RWPE2 (cell line): ENCODE results near the gene RPS6KA2.

Experiments
- ATAC-seq: fragments of 200-7000 bp; cut with Tn5 transposase; 3 replicates; pipeline ENCODE4 v1.9.1; 2021; ENCODE audit warnings: low read depth
- DNase-seq: peaks from one replicate; pipeline ENCODE4 v3.0.0-alpha.2; 2020; ENCODE audit warnings: low spot score
- H3K27ac ChIP-seq: fragments of 450-650 bp; 2 replicates; pipeline ENCODE4 v1.5.1; 2017; ENCODE audit warnings: mild to moderate bottlenecking; ENCODE audit not compliant: poor library complexity, severe bottlenecking
- H3K27me3 ChIP-seq: fragments of 250-450 bp; sonication (Bioruptor Pico); 2 replicates; pipeline ENCODE4 v1.5.1; 2021; ENCODE audit warnings: mild to moderate bottlenecking, moderate library complexity; ENCODE audit not compliant: insufficient read depth, poor library complexity, severe bottlenecking
- H3K36me3 ChIP-seq: fragments of 250-450 bp; sonication (Bioruptor Pico); 2 replicates; pipeline ENCODE4 v1.5.1; 2020; ENCODE audit warnings: low read depth, mild to moderate bottlenecking, moderate library complexity
- H3K4me1 ChIP-seq: fragments of 250-450 bp; sonication (Bioruptor Pico); 2 replicates; pipeline ENCODE4 v1.5.1; 2021; ENCODE audit warnings: mild to moderate bottlenecking, moderate library complexity; ENCODE audit not compliant: insufficient read depth, poor library complexity, severe bottlenecking
- H3K4me3 ChIP-seq: fragments of 250-450 bp; sonication (Bioruptor Pico); 2 replicates; pipeline ENCODE4 v1.5.1; 2021; ENCODE audit warnings: mild to moderate bottlenecking, moderate library complexity; ENCODE audit not compliant: severe bottlenecking
- H3K9me3 ChIP-seq: fragments of 250-450 bp; sonication (Bioruptor Pico); 2 replicates; pipeline ENCODE4 v1.5.1; 2021; ENCODE audit warnings: mild to moderate bottlenecking, moderate library complexity; ENCODE audit not compliant: severe bottlenecking
- CTCF ChIP-seq: fragments of 450-650 bp; IDR thresholded peaks from one replicate; pipeline ENCODE4 v1.5.1; 2017; ENCODE audit warnings: mild to moderate bottlenecking, moderate library complexity; ENCODE audit not compliant: poor library complexity, severe bottlenecking

The RPS6KA2 gene

DNA sequence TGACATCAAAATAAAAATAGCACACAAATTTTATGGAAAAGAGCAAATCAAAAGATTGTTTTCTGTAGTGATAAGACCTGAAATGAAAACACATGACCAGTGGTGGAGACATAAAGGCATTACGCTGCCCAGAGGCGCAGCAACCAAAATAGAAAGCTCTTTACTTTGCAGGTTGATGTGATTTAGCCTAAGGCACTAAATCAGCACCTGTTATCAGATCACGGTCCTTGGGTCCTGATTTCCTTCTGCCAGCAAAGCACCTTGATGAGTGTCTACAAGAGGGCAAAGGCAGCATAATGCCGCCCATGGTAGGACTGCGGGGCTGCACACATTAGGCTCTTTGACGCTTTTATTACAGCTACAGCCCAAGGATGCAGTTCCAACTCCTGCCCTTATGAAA, 21.3 kb downstream of the RPS6KA2 start:
- Histone ChIP-seq H3K4me3 (no peak overlapping the region), H3K4me1 (no peaks in the 10 kb centered on the region), H3K27ac (no peak overlapping the region), H3K36me3 (0 out of 2 replicates have a peak, but pooled peaks cover 3% of the 10 kb centered on the region), H3K9me3 (no peaks in the 10 kb centered on the region), H3K27me3 (no peaks in the 10 kb centered on the region)
- no peak for DNase-seq
- ATAC-seq = no peak
- no peak for TF ChIP-seq CTCF

DNA sequence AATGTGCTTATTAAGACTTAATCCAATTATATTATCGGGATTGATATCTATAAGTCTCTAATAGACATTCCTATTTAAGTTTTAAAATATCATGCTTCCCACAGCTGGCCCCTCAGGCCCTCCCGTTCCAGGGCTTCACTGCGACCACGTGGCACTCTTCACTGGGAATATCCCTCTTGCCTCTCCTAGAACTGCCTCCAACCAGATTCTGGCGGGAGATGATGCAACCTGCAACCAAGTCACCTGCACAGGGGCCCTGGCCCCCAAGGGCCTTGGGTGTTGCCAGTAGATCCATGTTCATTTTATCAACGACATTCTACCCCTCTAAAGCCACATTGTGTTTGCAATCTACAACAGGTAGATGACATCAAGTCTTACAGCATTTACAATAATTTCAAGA, 22.1 kb downstream of the RPS6KA2 start:
- ATAC-seq = no peak
- no peak for TF ChIP-seq CTCF
- H3K4me1 ChIP-seq = no peaks in the 10 kb centered on the region

GRCh38 chr6:166604328-166604727, 22.7 kb downstream of the RPS6KA2 start:
- no peak for TF ChIP-seq CTCF
- no peaks in the 10 kb centered on the region for H3K9me3 ChIP-seq
- no peaks in the 10 kb centered on the region for H3K4me1 ChIP-seq
- no peaks in the 10 kb centered on the region for H3K27me3 ChIP-seq
- no peak overlapping the region for H3K4me3 ChIP-seq
- no peak overlapping the region for H3K27ac ChIP-seq
- DNase-seq (no peak), ATAC-seq (no peak)
- no peaks in the 10 kb centered on the region for H3K36me3 ChIP-seq

More for the DNA sequence above, 22.1 kb downstream of the RPS6KA2 start:
- no peak for DNase-seq
- Histone ChIP-seq H3K27ac (no peak overlapping the region), H3K9me3 (no peaks in the 10 kb centered on the region), H3K4me3 (no peak overlapping the region), H3K27me3 (no peaks in the 10 kb centered on the region), H3K36me3 (0 out of 2 replicates have a peak, but pooled peaks cover 2% of the 10 kb centered on the region)

DNA sequence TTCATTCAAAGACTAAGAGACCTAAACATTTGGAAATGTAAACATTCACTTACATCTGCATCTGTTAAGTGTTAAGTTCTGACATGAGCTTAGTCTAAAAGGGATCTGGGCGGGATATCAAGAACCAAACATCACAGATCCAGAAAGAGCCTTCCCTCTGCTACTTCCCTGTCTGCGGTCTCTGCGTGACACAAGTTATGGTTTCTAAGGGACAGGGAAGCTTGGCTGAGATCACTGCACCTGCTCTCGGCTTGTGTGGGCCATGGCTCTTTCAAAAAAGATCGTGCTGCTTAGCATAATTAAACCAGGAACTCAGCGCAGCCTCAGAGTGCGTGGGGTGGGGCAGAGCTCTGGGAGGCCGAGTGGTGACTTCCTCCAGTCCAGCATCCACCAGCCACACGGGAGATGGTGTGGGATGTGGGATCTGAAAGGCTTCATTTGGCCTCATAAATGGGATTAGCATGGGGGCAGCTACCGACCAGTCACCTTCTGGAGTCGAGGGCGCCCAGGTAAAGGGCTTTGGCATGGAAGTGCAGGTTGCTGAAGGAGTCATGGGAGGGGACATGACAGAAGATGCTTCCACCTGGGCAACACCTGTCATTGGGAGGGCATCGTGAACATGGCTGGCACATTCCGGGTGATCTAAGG, 23.9 kb downstream of the RPS6KA2 start:
- Histone ChIP-seq H3K36me3 (no peaks in the 10 kb centered on the region), H3K4me1 (no peaks in the 10 kb centered on the region), H3K27ac (no peak overlapping the region), H3K9me3 (no peaks in the 10 kb centered on the region), H3K4me3 (no peak overlapping the region), H3K27me3 (no peaks in the 10 kb centered on the region)
- DNase-seq (no peak), ATAC-seq (no peak)
- no peak for TF ChIP-seq CTCF

DNA sequence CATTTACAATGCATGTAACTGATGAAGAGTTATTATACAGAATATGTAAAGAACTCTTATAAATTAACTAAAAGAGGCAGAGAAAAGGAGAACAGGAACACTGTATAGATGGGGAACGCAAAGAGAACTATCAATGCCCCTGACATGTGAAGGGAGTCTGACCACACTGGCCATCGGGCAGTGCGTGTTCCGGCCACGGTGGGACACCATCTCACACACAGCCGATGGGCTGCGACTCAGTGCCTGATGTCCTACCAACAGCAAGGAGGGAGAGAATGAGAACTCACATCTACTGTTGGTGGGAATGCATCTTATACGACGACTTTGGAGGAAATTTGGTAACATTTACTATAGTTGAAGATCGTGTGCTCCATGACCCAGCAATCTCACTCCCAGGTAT, 25.1 kb downstream of the RPS6KA2 start:
- no peaks in the 10 kb centered on the region for H3K9me3 ChIP-seq
- no peak overlapping the region for H3K4me3 ChIP-seq
- ATAC-seq = no peak
- TF ChIP-seq CTCF = no peak
- no peak for DNase-seq
- H3K4me1 ChIP-seq = no peaks in the 10 kb centered on the region
- H3K36me3 ChIP-seq = no peaks in the 10 kb centered on the region
- H3K27ac ChIP-seq = no peak overlapping the region
- no peaks in the 10 kb centered on the region for H3K27me3 ChIP-seq
